H1 (cell line): ENCODE measurements around the gene CDC42EP5. TPM values are rescaled to one million over a fixed set of nuclear protein-coding genes. Genes with fewer than 3 reads are reported as not detected.

Source experiments
- ASH2L ChIP-seq: fragments of 200-600, 300-600 bp; sonication (generic); IDR thresholded peaks from one replicate; pipeline ENCODE4 v1.7.1; 2017; ENCODE audit warnings: low read length
- BACH1 ChIP-seq: IDR thresholded peaks from 2 replicates; pipeline ENCODE4 v1.6.1; 2012; ENCODE audit warnings: low read length, improper control_type of control experiment
- CHD2 ChIP-seq: IDR thresholded peaks from 2 replicates; pipeline ENCODE4 v1.6.1; 2012; ENCODE audit warnings: low read length, improper control_type of control experiment
- CREB1 ChIP-seq: IDR thresholded peaks from 2 replicates; pipeline ENCODE4 v1.6.1; 2012; ENCODE audit warnings: inconsistent platforms
- EP300 ChIP-seq, 2 experiments: IDR thresholded peaks; 1 replicate in 1 of 2; 2 replicates in 1 of 2; pipeline ENCODE4 v1.6.1; 2011 to 2012; ENCODE audit warnings: low read depth in 2 of 2, low read length in 2 of 2, mild to moderate bottlenecking in 2 of 2, borderline replicate concordance in 1 of 2, inconsistent platforms in 1 of 2, moderate library complexity in 1 of 2
- MAFK ChIP-seq: IDR thresholded peaks from 2 replicates; pipeline ENCODE4 v1.6.1; 2012; ENCODE audit warnings: low read depth, mild to moderate bottlenecking, improper control_type of control experiment, low read length
- SIRT6 ChIP-seq: IDR thresholded peaks from one replicate; pipeline ENCODE4 v1.7.1; 2012; ENCODE audit warnings: low read length, inconsistent platforms
- SP1 ChIP-seq: IDR thresholded peaks from 2 replicates; pipeline ENCODE4 v1.6.1; 2011; ENCODE audit warnings: low read depth, low read length
- TAF7 ChIP-seq: optimal IDR thresholded peaks from 2 replicates; pipeline ENCODE3; 2011; ENCODE audit warnings: low read depth, mild to moderate bottlenecking, inconsistent platforms, low read length, moderate library complexity, borderline replicate concordance
- TBP ChIP-seq: IDR thresholded peaks from 2 replicates; pipeline ENCODE4 v1.6.1; 2011; ENCODE audit warnings: low read depth, low read length, improper control_type of control experiment
- YY1 ChIP-seq: IDR thresholded peaks from 2 replicates; pipeline ENCODE4 v1.6.1; 2011; ENCODE audit warnings: low read depth, mild to moderate bottlenecking, low read length
- ZNF274 ChIP-seq: IDR thresholded peaks from 2 replicates; pipeline ENCODE4 v1.7.0; 2012; ENCODE audit warnings: low read length, borderline replicate concordance; ENCODE audit errors: extremely low read depth
- polyA plus RNA-seq, 7 experiments: library from polyadenylated mRNA; depleted of rRNA in 3 of 7; stranded (reverse) in 5 of 7; unstranded in 2 of 7; fragments of >200 nt in 5 of 7; fragments of 200-250 nt in 2 of 7; gene quantifications; 1 replicate in 5 of 7; 2 replicates in 1 of 7; 4 replicates in 1 of 7; pipeline versions ENCODE4 v1.2.1 to v1.2.3, GENCODE V29; 2011 to 2013; ENCODE audit warnings: missing spikeins in 2 of 7, mixed read lengths in 2 of 7
- total RNA-seq: library from RNA; stranded (reverse); fragmentation: NEBNext Ultra II Directional; extraction: Animal tissue kit (Norgen Biotek cat#: 25700); gene quantifications from 2 replicates; pipeline ENCODE4 v1.2.1, GENCODE V29; 2021
- TF ChIP-seq, protein P1 (sequence below): fragments of 300-600 bp; sonication (generic); IDR thresholded peaks from 2 replicates; pipeline ENCODE4 v1.7.1; 2012; ENCODE audit warnings: low read length, moderate library complexity, mild to moderate bottlenecking, inconsistent platforms; ENCODE audit not compliant: insufficient replicate concordance

Gene CDC42EP5
- total and polyA plus RNA-seq, 2 of the 8 experiments (the other 6 are each of a cell fraction or from before 2014, with no cell fraction given): 1.8 to 2.1 TPM

DNA sequence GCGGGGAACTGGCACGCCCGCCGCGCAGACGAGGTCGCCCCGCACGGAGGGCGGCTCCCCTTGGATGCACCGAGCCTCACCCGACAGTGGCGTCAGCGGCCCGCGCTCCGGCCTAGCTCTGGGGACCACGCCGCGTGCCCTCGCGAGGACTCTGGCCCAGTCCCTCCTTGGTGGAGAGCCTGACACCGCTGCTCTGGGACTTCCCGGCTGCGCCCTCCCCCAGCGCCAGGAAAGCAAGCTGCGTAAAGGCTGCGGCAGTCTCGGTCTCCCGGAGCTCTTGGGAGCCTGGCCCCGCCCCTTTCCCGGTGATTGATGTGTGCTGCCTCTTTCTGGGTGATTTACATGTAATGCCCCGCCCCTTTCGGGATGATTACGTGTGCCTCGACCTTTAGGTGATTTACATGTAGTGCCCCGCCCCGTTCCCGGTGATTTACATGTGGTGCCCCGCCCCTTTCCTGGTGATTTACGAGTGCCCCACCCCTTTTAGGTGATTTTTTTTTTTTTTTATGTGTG is 9.5 kb downstream of the CDC42EP5 start, which contains the start of gene LENG9 (continued):
- TF ChIP-seq TBP: peak; percentile 66
- TF ChIP-seq SIRT6: no peak
- TF ChIP-seq, protein P1, sequence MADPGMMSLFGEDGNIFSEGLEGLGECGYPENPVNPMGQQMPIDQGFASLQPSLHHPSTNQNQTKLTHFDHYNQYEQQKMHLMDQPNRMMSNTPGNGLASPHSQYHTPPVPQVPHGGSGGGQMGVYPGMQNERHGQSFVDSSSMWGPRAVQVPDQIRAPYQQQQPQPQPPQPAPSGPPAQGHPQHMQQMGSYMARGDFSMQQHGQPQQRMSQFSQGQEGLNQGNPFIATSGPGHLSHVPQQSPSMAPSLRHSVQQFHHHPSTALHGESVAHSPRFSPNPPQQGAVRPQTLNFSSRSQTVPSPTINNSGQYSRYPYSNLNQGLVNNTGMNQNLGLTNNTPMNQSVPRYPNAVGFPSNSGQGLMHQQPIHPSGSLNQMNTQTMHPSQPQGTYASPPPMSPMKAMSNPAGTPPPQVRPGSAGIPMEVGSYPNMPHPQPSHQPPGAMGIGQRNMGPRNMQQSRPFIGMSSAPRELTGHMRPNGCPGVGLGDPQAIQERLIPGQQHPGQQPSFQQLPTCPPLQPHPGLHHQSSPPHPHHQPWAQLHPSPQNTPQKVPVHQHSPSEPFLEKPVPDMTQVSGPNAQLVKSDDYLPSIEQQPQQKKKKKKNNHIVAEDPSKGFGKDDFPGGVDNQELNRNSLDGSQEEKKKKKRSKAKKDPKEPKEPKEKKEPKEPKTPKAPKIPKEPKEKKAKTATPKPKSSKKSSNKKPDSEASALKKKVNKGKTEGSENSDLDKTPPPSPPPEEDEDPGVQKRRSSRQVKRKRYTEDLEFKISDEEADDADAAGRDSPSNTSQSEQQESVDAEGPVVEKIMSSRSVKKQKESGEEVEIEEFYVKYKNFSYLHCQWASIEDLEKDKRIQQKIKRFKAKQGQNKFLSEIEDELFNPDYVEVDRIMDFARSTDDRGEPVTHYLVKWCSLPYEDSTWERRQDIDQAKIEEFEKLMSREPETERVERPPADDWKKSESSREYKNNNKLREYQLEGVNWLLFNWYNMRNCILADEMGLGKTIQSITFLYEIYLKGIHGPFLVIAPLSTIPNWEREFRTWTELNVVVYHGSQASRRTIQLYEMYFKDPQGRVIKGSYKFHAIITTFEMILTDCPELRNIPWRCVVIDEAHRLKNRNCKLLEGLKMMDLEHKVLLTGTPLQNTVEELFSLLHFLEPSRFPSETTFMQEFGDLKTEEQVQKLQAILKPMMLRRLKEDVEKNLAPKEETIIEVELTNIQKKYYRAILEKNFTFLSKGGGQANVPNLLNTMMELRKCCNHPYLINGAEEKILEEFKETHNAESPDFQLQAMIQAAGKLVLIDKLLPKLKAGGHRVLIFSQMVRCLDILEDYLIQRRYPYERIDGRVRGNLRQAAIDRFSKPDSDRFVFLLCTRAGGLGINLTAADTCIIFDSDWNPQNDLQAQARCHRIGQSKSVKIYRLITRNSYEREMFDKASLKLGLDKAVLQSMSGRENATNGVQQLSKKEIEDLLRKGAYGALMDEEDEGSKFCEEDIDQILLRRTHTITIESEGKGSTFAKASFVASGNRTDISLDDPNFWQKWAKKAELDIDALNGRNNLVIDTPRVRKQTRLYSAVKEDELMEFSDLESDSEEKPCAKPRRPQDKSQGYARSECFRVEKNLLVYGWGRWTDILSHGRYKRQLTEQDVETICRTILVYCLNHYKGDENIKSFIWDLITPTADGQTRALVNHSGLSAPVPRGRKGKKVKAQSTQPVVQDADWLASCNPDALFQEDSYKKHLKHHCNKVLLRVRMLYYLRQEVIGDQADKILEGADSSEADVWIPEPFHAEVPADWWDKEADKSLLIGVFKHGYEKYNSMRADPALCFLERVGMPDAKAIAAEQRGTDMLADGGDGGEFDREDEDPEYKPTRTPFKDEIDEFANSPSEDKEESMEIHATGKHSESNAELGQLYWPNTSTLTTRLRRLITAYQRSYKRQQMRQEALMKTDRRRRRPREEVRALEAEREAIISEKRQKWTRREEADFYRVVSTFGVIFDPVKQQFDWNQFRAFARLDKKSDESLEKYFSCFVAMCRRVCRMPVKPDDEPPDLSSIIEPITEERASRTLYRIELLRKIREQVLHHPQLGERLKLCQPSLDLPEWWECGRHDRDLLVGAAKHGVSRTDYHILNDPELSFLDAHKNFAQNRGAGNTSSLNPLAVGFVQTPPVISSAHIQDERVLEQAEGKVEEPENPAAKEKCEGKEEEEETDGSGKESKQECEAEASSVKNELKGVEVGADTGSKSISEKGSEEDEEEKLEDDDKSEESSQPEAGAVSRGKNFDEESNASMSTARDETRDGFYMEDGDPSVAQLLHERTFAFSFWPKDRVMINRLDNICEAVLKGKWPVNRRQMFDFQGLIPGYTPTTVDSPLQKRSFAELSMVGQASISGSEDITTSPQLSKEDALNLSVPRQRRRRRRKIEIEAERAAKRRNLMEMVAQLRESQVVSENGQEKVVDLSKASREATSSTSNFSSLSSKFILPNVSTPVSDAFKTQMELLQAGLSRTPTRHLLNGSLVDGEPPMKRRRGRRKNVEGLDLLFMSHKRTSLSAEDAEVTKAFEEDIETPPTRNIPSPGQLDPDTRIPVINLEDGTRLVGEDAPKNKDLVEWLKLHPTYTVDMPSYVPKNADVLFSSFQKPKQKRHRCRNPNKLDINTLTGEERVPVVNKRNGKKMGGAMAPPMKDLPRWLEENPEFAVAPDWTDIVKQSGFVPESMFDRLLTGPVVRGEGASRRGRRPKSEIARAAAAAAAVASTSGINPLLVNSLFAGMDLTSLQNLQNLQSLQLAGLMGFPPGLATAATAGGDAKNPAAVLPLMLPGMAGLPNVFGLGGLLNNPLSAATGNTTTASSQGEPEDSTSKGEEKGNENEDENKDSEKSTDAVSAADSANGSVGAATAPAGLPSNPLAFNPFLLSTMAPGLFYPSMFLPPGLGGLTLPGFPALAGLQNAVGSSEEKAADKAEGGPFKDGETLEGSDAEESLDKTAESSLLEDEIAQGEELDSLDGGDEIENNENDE: no peak
- TF ChIP-seq SP1: no peak
- no peak for TF ChIP-seq YY1
- no peak; the same call in 1 of the 2 replicates for TF ChIP-seq CREB1
- peak; percentile 2 for TF ChIP-seq ASH2L
- TF ChIP-seq CHD2: 0 out of 2 replicates have a peak, but pooled peaks have one; percentile 57
- TF ChIP-seq TAF7: peak; percentile 11
- no peak for TF ChIP-seq EP300 (IDR thresholded peaks at IDR 0.05; ENCODE audit: borderline replicate concordance in 1 of 2, low read depth in 2 of 2, low read length in 2 of 2)
- no peak for TF ChIP-seq MAFK
- TF ChIP-seq BACH1: no peak
- no peak for TF ChIP-seq ZNF274
